Endothelial cell of umbilical vein (primary cell): ENCODE measurements around the gene CTSG. TPM values are rescaled to one million over a fixed set of nuclear protein-coding genes. Genes with fewer than 3 reads are reported as not detected.

Source experiments
- BruUV-seq: library from RNA; stranded (reverse); fragments of 400-500 nt; replicated peaks from 2 replicates; lab custom pipeline; 2021; lab: Mats Ljungman, UMichigan
- CTCF ChIA-PET: fragments of 300-600, 350-600 bp; sonication (Branson Sonifier 250); formaldehyde crosslinking; loops from one replicate; lab custom pipeline; 2021; ENCODE audit warnings: antibody characterized with exemption, inconsistent platforms; lab: Charles Lee
- POLR2A ChIA-PET: fragments of 300-600, 350-600 bp; sonication (Branson Sonifier 250); formaldehyde crosslinking; loops from one replicate; lab custom pipeline; 2021; ENCODE audit warnings: antibody characterized with exemption, inconsistent platforms; lab: Charles Lee
- DNase-seq: peaks from one replicate; pipeline ENCODE4 v3.0.0-alpha.2; 2011; ENCODE audit warnings: low read depth, low spot score
- FAIRE-seq: peaks from 2 replicates; lab custom pipeline; 2011; peaks lifted over from hg19 to GRCh38; lab: Jason Lieb, UNC
- H2AFZ ChIP-seq: 2 replicates; pipeline ENCODE4 v1.6.0; 2012; ENCODE audit warnings: low read depth, low read length, control low read depth, inconsistent platforms
- H3K27ac ChIP-seq: 2 replicates; pipeline ENCODE4 v1.5.1; 2011; ENCODE audit warnings: low read depth, mild to moderate bottlenecking, control low read depth, low read length, moderate library complexity; ENCODE audit not compliant: insufficient read depth
- H3K27me3 ChIP-seq, 2 experiments: 2 replicates each; pipeline versions ENCODE4 v1.6.0 to v1.6.1; 2011; ENCODE audit warnings: low read length in 2 of 2, mixed read lengths in 1 of 2; ENCODE audit not compliant: control insufficient read depth in 2 of 2, insufficient read depth in 2 of 2
- H3K36me3 ChIP-seq, 2 experiments: 2 replicates in 1 of 2; 3 replicates in 1 of 2; pipeline ENCODE4 v1.5.1; 2011; ENCODE audit warnings: low read length in 2 of 2, mild to moderate bottlenecking in 1 of 2, moderate library complexity in 1 of 2; ENCODE audit not compliant: control insufficient read depth in 2 of 2, insufficient read depth in 2 of 2; ENCODE audit errors: extremely low read depth in 1 of 2
- H3K4me1 ChIP-seq: 3 replicates; pipeline ENCODE4 v1.5.1; 2011; ENCODE audit warnings: mild to moderate bottlenecking, low read length; ENCODE audit not compliant: control insufficient read depth, insufficient read depth; ENCODE audit errors: extremely low read depth
- H3K4me2 ChIP-seq: 2 replicates; pipeline ENCODE4 v1.6.1; 2011; ENCODE audit warnings: low read length, control low read depth, mixed read lengths; ENCODE audit not compliant: insufficient read depth
- H3K4me3 ChIP-seq, 3 experiments: fragments of 200-600 bp in 1 of 3; sonication (generic), shearing (Covaris generic) in 1 of 3; replicated peaks in 1 of 3; 2 replicates each; pipeline ENCODE4 v1.5.1; 2011 to 2016; ENCODE audit warnings: control low read depth in 3 of 3, low read length in 3 of 3, mild to moderate bottlenecking in 2 of 3, inconsistent platforms in 1 of 3, low read depth in 1 of 3, moderate library complexity in 1 of 3; ENCODE audit not compliant: insufficient read depth in 1 of 3
- H3K79me2 ChIP-seq: 2 replicates; pipeline ENCODE4 v1.6.0; 2012; ENCODE audit warnings: low read length, inconsistent platforms; ENCODE audit not compliant: control insufficient read depth, insufficient read depth
- H3K9ac ChIP-seq: replicated peaks from 2 replicates; pipeline ENCODE3; 2011; ENCODE audit warnings: low read length, control low read depth; ENCODE audit not compliant: insufficient read depth; ENCODE audit errors: extremely low read depth
- H3K9me1 ChIP-seq: replicated peaks from 3 replicates; pipeline ENCODE4 v1.6.0; 2011; ENCODE audit warnings: mild to moderate bottlenecking, low read length; ENCODE audit not compliant: control insufficient read depth, insufficient read depth; ENCODE audit errors: extremely low read depth
- H3K9me3 ChIP-seq: replicated peaks from 2 replicates; pipeline ENCODE4 v1.5.1; 2012; ENCODE audit warnings: low read length, inconsistent platforms; ENCODE audit not compliant: control insufficient read depth, insufficient read depth
- H4K20me1 ChIP-seq: replicated peaks from 2 replicates; pipeline ENCODE3; 2011; ENCODE audit warnings: mild to moderate bottlenecking, low read length; ENCODE audit not compliant: control insufficient read depth, insufficient read depth; ENCODE audit errors: extremely low read depth
- EZH2 ChIP-seq: IDR thresholded peaks from 2 replicates; pipeline ENCODE4 v1.6.1; 2012; ENCODE audit warnings: borderline replicate concordance, low read depth, mild to moderate bottlenecking, moderate library complexity, low read length, inconsistent platforms; ENCODE audit not compliant: severe bottlenecking
- GATA2 ChIP-seq: IDR thresholded peaks from 2 replicates; pipeline ENCODE4 v1.7.0; 2011; ENCODE audit warnings: low read depth, mild to moderate bottlenecking, moderate library complexity, mixed read lengths, low read length; ENCODE audit not compliant: insufficient read length, insufficient read depth
- MYC ChIP-seq: IDR thresholded peaks from one replicate; pipeline ENCODE4 v1.6.1; 2011; ENCODE audit warnings: mild to moderate bottlenecking, low read depth, low read length
- POLR2A ChIP-seq: IDR thresholded peaks from 2 replicates; pipeline ENCODE4 v1.6.1; 2012; ENCODE audit warnings: low read depth, mild to moderate bottlenecking, control low read depth, low read length
- POLR2AphosphoS5 ChIP-seq: IDR thresholded peaks from 2 replicates; pipeline ENCODE4 v1.6.1; 2012; ENCODE audit warnings: low read depth, mild to moderate bottlenecking, control low read depth, low read length, moderate library complexity; ENCODE audit not compliant: insufficient read depth
- dilution Hi-C: fragments of 300-500 bp; cut with MboI; formaldehyde crosslinking; loops from one replicate; pipeline ENCODE4 v1.15.0; 2019; ENCODE audit warnings: low sequenced_read_pairs; ENCODE audit not compliant: extremely low pct_ligation_motif_present
- intact Hi-C: fragments of 100-400 bp; cut with micrococcal nuclease; formaldehyde crosslinking; loops from one replicate; pipeline ENCODE4 v1.10.0; 2022
- polyA plus RNA-seq, 4 experiments: library from polyadenylated mRNA; depleted of rRNA in 3 of 4; stranded (reverse) in 3 of 4; unstranded in 1 of 4; fragments of >200 nt; gene quantifications; 2 replicates each; pipeline versions ENCODE4 v1.2.1 to v1.2.3, GENCODE V29; 2011 to 2012; ENCODE audit warnings: missing spikeins in 1 of 4
- total RNA-seq: library from RNA; stranded (reverse); gene quantifications from 2 replicates; pipeline ENCODE4 v1.2.3, GENCODE V29; 2021
- TF ChIP-seq, protein P1 (sequence below), 2 donors: IDR thresholded peaks; 1 replicate in 1 of 2; 2 replicates in 1 of 2; pipeline ENCODE4 v1.5.1; 2011; ENCODE audit warnings: low read length in 2 of 2, mild to moderate bottlenecking in 2 of 2, moderate library complexity in 2 of 2, control low read depth in 1 of 2, inconsistent platforms in 1 of 2, low read depth in 1 of 2; ENCODE audit not compliant: insufficient read depth in 1 of 2; ENCODE audit errors: extremely low read depth in 1 of 2

CTSG gene
- total and polyA plus RNA-seq, 2 donors (not counting 3 experiments of a cell fraction or from before 2014, with no cell fraction given): not detected

DNA sequence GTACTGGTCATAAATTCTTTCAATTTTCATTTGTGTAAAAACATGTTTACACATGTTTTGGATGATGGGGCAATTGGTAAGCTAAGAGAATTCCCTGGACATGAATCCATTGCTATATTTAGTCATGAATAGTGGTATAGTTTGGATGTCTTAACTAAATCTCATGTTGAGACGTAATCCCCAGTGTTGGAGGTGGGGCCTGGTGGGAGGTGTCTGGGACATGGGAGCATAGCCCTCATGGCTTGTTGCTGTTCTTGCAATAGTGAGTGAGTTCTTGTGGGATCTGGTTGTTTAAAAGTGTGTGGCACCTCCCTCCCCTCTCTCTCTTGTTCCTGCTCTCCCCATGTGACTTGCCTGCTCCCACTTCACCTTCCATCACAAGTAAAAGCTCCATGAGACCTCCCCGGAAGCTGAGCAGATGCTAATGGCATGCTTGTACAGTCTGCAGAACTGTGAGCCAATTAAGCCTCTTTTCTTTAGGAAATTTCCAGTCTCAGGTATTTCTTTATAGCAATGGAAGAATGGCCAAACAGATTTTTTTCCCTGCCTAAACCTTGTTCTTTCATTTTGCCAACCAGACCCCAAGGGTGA lies 33.6 kb downstream of the CTSG start:
- Histone ChIP-seq H3K4me1 (no peaks in the 10 kb centered on the region), H4K20me1 (no peaks in the 10 kb centered on the region), H2AFZ (no peak overlapping the region), H3K27ac (no peak overlapping the region), H3K27me3 (no peaks in the 10 kb centered on the region), H3K9me1 (no peaks in the 10 kb centered on the region), H3K4me2 (no peak overlapping the region), H3K4me3 (no peak overlapping the region), H3K79me2 (no peaks in the 10 kb centered on the region), H3K9ac (no peak overlapping the region), H3K36me3 (no peaks in the 10 kb centered on the region), H3K9me3 (no peaks in the 10 kb centered on the region)
- dilution Hi-C loops: no loop called here
- POLR2A ChIA-PET: no interaction called here
- TF ChIP-seq POLR2AphosphoS5 (no peak), POLR2A (no peak), GATA2 (no peak), MYC (no peak), EZH2 (no peak)
- TF ChIP-seq, protein P1, sequence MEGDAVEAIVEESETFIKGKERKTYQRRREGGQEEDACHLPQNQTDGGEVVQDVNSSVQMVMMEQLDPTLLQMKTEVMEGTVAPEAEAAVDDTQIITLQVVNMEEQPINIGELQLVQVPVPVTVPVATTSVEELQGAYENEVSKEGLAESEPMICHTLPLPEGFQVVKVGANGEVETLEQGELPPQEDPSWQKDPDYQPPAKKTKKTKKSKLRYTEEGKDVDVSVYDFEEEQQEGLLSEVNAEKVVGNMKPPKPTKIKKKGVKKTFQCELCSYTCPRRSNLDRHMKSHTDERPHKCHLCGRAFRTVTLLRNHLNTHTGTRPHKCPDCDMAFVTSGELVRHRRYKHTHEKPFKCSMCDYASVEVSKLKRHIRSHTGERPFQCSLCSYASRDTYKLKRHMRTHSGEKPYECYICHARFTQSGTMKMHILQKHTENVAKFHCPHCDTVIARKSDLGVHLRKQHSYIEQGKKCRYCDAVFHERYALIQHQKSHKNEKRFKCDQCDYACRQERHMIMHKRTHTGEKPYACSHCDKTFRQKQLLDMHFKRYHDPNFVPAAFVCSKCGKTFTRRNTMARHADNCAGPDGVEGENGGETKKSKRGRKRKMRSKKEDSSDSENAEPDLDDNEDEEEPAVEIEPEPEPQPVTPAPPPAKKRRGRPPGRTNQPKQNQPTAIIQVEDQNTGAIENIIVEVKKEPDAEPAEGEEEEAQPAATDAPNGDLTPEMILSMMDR (IDR thresholded peaks at IDR 0.05; ENCODE audit: extremely low read depth in 1 of 2, insufficient read depth in 1 of 2, low read depth in 1 of 2, low read length in 2 of 2): no peak
- intact Hi-C loops: no loop called here
- FAIRE-seq (no peak), DNase-seq (no peak)
- CTCF ChIA-PET: no interaction called here
- BruUV-seq: no TSS peak
